ENCODE results near the gene KLHL5.
"Not testable (repeated sequence)": the region's sequence is repeated elsewhere in the genome, so short reads cannot be mapped to it uniquely, and the experiment has no call there.

KLHL5 gene

DNA sequence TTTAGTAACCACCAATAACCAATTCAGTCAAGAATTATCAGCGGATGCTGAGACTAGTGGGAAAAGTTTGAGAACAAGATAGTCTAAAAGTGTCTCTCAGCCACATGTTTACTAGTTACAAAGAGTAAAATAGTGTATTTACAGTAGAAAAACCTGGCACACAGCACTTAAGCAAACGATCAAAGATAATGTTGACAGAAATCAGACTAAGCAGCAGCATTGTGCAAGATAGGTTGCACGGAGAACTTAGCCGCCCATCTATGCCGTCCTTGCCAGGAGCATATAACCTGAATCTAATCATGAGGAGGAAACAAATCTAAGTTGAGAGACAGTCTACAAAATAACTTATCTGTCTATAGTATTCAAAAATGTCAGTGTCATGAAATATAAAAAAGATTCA is 35.3 kb downstream of the KLHL5 start:
- no peak for DNase-seq (ENCODE audit: low read depth in 2 of 2)

DNA sequence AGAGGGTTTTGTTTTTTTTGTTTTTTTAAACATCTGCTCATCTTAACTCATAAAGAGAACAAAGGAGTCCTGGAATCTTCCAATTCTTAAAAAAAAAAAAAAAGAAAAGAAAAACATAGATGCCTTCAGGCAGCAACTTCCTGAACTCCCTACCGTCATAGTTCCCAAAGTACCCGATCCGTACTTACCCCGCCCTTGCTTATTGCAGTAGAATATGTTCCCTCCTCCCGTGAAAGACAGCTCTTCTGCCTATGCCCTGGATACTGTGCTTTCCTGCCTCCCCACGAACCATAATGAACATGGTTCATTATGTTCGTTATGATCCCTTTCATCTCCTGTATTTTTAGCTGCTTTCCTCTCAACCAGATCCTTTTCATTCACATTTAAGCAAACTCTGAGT is 40.3 kb downstream of the KLHL5 start:
- no peak for DNase-seq (ENCODE audit: low read depth in 2 of 2)

DNA sequence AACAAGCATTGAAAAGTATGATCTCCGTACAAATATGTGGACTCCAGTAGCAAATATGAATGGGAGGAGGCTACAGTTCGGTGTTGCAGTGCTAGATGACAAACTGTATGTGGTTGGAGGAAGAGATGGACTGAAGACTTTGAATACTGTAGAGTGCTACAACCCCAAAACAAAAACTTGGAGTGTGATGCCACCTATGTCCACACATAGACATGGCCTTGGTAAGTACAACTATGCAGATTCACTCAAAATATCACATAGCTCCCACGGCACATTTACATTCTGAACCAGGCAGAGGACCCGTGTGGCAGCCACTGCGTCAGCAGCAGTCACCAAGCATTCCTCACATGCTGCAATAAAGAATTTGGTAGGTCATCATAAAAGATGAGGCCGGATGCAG is 41.3 kb downstream of the KLHL5 start:
- no peak for DNase-seq (ENCODE audit: low read depth in 2 of 2)

DNA sequence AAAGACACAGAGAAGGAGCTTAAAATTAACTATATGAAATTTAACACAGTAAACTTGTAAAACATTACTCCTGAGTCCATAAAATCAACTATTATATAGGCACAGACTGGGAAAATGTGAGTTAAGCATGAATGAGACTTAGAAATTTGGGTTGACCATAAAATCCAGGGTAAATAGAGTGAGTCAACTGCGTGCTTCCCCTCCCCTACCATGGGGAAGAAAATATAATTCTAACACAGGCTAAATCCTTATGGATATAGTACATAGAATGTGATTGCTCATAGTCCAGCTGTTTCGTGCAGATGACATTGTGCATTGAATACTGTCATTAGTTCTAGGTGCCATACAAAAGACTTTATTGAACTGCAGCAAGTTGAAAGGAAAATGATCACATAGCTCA is 42.2 kb downstream of the KLHL5 start:
- DNase-seq (ENCODE audit: low read depth in 2 of 2), result no peak

DNA sequence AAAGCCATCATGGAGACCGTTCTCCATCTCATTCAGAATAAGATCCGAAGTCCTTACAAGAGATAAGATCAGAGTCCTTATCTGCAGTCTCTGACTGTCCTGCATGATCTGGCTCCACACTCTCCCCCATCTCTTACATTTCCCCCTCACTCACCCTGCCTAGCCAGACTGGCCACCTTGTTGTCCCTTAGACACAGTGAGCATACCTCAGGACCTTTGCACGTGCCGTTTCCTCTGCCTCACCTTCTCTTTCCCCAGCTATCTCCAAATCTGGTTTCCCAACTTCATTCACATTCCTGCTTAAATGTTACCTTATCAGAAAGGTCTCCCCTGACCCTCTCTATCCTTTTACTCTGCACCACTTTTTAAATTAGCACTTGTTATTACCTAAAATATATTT is 44.0 kb downstream of the KLHL5 start:
- DNase-seq (ENCODE audit: low read depth in 2 of 2), result no peak

DNA sequence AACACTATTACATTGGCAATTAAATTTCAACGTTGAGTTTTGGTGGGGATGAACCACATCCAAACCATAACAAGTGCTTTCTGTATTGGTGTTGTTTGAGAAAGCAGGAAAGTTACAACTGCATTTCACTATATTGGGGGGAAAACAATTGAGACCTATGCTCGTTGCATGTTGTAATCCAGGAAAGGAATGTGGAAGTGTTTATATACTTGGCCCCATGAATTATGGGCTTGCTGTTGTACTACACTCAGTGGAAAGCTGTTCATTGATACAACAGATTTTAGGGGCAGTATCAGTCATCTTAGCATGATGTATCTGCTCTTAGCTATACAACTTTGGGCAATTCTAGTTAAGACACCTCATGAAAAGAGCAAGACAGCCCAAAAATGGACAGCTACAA is 52.4 kb downstream of the KLHL5 start:
- DNase-seq (ENCODE audit: low read depth in 2 of 2), result no peak

DNA sequence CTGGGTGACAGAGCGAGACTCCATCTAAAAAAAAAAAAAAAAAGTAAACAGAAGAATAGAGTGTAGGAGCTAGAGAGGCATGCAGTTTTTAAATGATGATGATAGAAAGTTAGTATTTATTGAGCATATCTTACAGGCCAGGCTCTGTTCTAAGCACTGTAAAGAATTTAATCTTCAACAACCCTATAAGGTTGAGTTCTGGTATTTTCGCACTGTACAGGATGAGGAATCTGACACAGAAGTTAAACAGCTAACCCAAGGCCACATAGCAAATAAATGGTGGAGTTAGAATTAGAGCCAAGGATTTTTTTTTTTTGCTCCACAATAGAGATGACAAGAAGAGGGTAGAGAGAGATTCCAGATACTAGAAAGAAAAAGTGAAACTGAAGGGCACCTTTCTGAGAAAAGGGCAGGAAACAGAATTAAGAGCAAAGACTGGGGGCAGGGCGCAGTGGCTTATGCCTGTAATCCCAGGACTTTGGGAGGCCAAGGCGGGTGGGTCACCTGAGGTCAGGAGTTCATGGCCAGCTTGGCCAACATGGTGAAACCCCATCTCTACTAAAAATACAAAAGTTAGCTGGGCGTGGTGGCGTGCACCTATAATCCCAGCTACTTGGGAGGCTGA is 56.1 kb downstream of the KLHL5 start:
- no peak for DNase-seq (ENCODE audit: low read depth in 2 of 2)

DNA sequence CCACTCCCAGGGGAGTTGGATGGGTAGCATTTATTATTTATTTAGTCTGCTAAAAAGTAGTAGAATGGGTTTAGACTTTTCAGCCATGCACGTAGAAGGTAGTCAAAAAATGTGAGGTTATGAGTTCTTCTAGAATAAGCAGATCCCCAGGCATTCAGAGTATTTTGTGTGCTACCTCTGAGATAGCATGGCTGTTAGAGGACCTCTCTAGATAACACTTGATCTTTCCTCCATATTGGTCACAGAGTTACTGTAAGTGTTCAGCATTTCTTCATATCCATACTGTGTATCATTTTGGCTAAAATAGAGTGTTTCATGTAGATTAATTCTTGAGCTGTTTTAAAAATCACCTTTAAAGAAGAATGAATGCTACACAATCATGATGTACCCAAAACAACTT is 58.4 kb downstream of the KLHL5 start:
- no peak for DNase-seq (ENCODE audit: low read depth in 2 of 2)

DNA sequence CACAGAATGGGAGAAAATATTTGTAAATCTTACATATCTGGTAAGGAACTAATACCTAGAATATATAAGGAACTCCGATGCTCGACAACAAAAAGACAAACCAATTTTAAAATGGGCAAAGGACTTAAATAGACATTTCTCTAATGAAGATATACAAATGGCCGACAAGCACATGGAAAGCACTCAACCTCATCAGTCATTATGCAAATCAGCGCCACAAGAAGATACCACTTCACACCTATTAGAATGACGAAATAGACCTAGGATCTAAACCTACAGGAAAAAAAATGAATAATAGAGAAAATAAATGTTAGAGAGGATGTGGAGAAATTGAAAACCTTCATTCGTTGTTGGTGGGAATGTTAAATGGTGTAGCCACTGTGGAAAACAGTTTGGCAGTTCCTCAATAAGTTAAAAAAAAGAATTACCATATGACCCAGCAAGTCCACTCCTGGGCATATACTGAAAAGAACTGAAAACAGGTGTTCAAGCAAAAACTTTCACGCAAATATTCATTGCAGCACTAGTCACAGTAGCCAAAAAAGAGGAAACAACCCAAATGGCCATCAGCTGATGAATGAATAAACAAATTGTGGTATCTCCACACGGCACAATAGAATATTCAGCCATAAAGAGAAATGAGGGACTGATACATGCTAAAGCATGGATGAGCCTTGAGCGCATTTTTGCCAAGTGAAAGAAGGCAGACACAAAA is 63.0 kb downstream of the KLHL5 start:
- no peak for DNase-seq (ENCODE audit: low read depth in 2 of 2)

DNA sequence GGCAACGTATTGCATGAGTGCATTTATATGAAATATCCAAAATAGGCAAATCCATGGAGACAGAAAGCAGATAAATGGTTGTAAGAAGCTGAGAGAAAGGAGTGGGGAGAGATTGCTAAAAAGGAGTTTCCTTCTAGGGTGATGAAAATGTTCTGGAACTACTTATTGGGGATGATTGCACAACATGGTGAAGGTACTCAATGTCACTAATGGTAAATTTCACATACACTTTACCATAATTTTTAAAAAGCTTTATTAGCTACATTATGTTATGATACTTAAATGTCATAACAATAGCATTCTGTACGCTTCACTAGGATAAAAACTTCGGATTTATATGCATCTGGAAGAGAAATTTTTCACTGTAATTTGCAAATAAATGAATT is 63.6 kb downstream of the KLHL5 start:
- no peak for DNase-seq (ENCODE audit: low read depth in 2 of 2)

DNA sequence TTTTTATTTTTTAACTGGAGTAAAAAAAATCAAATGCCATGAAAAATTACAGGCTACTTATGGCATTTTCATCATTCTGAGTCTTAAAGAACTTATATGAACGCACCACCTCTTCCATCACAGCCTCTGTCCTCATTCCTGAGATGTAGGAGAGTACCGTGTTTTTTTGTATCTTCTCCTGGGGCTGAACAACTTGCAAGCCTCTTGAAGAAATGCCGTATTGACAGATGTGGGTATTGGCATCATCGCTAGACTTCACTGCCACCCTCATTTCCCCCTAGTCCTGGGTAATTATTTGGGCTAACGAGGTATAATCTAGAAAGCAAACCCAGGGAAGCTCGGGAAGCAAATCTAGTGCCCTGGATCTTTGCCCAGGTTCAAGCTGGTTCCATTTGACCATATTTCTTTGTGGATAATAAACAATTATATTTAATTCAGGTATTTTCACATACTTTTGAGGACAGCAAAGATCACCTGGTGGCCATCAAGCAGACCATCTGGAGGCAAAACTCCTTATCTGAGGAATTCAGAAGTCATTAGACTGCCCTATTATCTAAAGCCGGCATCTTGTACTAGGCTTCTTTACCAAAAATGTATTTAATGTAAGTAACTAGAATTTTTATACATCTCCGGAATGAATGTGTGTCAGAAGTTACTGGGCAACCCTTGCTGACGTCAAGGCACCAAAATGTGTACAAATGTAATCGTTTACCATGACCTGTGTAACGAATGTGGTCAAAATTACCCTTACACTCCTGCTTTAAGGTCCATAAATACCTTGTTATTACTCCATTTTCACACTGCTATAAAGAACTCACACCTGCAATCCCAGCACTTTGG is 64.4 kb downstream of the KLHL5 start:
- no peak for DNase-seq (ENCODE audit: low read depth in 2 of 2)

DNA sequence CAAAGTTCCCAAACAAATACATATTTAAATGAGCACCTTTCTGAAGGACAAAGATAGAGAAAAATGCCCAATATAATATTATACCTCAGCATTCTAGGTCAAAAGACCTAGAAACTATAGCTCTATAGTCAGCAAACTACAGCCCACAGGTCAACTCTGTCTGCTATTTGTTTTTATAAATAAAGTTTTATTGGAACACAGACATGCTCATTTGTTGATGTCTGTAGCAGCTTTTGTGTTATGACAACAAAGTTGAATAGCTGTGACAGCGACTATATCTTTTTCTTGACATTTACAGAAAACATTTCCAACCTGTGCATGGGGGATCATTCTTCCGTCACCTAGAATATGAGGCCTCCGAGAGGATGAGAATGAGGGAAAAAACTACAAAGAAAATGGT is 71.6 kb downstream of the KLHL5 start:
- no peak for DNase-seq (ENCODE audit: low read depth in 2 of 2)

DNA sequence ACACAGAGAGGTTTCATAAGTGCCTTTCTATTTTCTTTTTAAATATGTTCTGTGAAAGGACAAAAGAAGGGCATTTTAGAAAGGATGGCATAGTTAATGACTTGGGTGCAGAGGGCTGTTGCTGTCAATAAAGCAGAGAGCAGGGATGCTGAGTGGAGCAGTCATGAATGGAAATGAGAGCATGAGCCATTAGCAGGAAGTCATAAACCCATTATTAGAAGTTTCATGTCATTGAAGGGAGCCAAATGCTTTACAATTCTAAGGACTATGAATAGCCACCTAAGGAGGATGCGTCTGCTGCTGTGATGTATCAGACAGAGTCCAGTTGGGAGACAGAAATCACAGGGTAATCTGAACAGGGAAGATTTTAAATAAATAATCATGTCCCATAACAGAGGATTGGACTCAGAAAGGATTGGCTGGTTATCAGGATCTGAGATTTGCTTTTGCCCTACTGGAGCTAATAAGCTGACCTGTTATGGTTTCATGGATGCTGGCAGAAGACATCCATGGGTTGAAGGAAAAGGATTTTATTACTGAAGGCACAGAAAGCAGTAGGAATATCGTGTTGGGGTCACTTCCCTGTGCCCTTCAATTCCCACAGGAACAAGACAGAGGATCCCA is 72.8 kb downstream of the KLHL5 start:
- no peak for DNase-seq (ENCODE audit: low read depth in 2 of 2)

DNA sequence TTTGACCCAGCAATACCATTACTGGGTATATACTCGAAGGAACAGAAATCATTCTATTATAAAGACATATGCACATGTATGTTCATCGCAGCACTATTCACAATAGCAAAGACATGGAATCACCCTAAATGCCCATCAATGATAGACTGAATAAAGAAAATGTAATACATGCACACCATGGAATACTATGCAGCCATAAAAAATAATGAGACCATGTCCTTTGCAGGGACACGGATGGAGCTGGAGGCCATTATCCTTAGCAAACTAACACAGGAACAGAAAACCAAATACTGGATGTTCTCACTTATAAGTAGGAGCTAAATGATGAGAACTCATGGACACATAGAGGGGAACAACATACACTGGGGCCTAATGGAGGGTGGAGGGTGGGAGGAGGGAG is 76.2 kb downstream of the KLHL5 start:
- not testable (repeated sequence) for DNase-seq (ENCODE audit: low read depth in 2 of 2)

DNA sequence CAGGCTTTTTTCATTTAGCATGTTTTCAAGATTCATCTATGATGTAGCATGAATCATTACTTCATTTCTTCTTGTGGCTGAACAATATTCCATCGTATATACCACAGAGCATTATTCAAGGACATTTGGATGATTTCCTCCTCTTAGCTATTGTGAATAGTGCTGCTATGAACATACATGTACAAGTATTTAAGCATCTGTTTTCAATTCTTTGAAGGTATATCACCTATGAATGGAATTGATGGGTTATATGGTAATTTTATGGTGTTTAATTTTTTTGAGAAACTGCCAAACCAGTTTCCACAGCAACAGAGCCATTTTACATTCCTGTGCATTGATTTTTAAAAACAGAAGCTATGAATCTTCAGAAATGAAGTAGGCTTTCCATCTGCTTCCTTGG is 84.2 kb downstream of the KLHL5 start:
- no peak for DNase-seq (ENCODE audit: low read depth in 2 of 2)

DNA sequence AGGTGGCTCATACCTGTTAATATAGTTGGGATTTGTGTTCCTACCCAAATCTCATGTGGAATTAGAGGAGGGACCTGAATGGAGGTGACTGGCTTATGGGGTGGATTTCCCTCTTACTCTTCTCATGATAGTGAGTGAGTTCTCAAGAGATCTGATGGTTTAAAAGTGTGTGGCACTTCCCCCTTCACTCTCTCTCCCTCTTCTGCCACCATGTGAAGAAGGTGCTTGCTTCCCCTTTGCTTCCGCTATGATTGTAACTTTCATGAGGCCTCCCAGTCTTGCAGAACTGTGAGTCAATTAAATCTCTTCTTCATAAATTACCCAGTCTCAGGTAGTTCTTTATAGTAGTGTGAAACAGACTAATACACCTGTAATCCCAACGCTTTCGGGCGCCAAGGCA is 92.0 kb downstream of the KLHL5 start:
- DNase-seq (ENCODE audit: low read depth in 2 of 2), result no peak

DNA sequence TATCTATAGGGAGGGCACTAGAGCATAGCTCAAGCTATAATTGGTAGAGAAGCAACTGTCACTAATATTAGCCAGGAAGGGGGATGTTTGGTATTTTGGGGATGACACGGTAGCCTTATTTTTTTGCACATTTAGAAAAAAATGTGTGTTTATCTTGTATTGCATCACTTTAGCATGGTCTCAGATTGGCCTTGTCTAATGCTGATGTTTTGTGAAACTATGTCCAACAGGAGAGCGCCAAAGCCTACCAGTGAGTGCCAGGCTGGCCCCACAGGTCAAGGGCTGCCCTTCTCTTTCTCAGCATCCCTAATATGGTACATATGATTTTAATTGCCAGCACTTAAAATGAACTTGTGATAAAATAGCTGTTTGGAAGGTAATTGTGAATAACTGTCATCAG is 95.5 kb downstream of the KLHL5 start:
- DNase-seq (ENCODE audit: low read depth in 2 of 2), result no peak

DNA sequence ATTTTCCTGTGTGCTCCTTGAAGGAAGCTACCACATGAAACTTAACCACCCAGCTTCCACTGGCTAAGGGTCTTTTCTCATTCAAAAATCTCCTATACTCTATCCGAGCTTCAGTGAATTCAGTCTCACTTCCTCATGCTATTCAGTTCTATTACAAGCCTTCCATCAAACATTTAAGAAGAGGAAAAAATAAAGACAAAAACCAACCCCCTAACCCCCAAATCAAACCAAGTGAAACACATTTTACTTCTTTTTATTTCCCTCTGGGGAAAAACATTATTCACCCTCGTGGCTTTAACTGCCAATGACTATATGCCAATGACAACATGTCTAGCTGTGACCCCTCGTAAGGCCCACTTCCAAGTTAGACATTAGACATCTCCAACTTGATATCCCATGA is 104.1 kb downstream of the KLHL5 start:
- DNase-seq (ENCODE audit: low read depth in 2 of 2), result no peak

DNA sequence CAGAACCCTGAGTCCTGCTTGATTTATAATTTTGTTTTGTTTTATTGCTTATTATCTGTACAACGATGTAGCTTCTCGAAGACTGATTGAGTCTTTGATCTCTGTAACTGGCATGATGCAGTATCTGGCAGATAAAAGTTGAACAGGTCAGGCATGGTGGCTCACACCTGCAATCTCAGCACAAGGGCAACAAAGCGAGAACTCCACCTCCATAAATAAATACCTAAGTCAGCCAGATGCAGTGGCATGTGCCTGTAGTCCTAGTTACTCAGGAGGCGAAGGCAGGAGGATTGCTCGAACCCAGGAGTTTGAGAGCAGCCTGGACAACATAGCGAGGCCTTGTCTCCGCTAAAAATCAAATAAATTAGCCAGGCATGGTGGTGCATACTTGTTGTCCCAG is 104.6 kb downstream of the KLHL5 start:
- DNase-seq (ENCODE audit: low read depth in 2 of 2), result no peak

DNA sequence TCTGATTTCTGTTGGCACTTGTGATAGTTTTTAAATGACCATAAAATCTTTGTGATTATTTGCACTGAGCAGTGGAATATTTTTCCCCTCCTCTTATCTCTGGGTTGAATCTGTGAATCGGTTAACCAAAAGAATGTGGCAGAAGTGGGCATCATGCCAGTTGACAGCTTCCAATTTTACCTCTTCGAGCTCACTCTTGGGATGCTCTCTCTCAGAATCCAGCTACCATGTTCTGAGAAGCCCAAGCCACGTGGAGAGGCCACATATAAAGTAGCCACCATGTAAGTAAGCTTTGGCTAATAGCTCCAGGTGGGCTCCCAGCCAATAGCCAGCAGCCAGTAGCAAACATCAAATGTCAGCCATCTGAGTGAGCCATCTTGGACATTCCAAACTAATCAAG is 107.4 kb downstream of the KLHL5 start:
- no peak for DNase-seq (ENCODE audit: low read depth in 2 of 2)

DNA sequence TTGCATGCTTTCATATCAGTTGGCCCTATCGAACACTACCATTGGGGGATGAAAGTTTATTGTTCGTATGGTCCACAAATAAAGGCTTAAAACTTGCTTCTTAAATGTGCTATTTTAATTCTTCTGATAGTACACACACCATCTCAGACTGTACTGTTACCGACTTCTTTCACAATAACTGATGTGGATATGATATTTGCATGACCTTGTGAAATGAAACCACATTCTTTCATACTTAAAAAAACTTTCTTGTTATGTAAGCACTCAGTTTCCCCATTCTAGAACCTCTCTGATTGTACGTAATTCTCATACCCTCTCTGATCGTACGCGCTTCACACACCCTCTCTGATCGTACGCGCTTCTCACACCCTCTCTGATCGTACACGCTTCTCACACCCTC is 108.3 kb downstream of the KLHL5 start:
- DNase-seq (ENCODE audit: low read depth in 2 of 2), result no peak
